Hematopoietic multipotent progenitor cell treated with erythropoietin and hydrocortisone succinate and interleukin-3 and kit ligand, for 4 days (in vitro differentiated cells): ENCODE results near the gene FAM53B.

ENCODE experiments used
- DNase-seq: peaks from one replicate; pipeline ENCODE4 v3.0.0-alpha.2; 2015

Gene FAM53B

DNA sequence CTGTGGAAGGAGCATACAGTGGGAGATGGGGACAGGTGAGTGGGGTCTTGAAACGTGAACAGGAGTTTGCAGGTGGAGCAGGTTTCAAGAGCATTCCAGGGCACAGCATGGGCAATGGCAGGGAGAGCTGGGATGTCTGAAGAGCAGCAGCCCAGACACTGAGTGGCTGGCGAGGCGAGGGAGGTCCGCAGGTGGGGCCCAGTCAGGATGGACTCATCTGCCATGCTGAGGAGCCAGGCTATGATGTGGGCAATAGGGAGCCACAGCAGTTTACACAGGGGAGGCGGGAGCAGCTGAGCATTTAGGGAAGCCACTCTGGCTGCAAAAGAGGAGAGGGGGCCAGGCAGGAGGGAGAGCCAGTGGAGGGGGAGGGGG, 138.7 kb downstream of the FAM53B start:
- no peak for DNase-seq

DNA sequence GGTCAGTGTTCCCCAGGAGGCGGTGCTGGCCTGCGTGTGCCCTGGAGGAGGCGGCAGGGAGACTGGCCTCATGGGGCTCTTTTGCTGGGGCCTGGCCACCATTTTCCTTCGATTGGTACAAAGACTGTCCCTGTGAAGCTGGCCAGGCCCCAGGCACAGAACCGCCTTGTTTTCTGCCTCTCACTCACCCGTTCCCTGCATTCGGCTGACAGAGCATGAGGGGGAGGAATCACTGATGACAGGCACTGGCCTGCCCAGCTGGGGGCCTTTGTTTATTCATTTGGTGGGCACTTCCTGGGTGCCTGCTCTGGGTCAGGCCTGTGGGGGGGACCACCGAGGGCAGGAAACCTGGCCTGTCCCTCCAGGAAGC, 139.2 kb downstream of the FAM53B start:
- DNase-seq, result no peak

DNA sequence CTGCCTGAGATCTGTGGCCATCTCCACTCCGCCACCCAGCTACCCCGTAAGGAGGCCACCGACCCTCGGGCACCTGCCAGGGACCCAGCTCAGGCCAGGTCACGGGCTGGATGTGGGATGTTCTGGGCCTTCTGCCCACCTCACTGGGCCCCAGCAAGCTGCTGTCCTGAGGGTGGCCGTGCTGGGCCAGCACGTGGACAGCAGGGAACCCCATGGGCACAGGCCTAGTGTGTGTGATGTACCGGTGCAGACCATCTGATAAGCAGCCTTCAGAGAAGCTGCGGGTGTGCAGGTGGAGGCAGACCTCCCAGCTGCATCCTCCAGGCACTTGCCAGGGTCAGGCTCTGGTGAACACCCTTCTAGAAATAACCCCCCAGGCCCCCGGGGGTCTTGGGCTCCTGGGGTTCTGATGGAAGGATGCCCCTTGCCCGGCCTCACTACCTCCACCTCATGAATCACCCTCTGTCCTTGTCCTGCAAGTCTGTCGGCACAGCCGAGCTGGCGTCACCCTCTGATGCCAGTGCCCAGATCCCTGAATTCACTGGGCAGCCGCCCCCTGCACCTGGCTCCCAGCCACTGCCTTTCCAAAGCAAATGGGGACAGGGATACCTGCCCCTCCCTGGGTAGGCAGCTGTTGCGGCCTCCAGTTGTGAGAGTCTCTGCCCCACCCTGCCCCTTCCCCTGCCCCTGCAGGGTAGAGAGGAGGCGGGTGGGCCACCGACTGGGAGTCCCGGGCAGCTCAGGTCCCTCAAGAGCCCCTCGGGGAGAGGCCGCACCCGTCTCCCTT, 139.8 kb downstream of the FAM53B start:
- no peak for DNase-seq

DNA sequence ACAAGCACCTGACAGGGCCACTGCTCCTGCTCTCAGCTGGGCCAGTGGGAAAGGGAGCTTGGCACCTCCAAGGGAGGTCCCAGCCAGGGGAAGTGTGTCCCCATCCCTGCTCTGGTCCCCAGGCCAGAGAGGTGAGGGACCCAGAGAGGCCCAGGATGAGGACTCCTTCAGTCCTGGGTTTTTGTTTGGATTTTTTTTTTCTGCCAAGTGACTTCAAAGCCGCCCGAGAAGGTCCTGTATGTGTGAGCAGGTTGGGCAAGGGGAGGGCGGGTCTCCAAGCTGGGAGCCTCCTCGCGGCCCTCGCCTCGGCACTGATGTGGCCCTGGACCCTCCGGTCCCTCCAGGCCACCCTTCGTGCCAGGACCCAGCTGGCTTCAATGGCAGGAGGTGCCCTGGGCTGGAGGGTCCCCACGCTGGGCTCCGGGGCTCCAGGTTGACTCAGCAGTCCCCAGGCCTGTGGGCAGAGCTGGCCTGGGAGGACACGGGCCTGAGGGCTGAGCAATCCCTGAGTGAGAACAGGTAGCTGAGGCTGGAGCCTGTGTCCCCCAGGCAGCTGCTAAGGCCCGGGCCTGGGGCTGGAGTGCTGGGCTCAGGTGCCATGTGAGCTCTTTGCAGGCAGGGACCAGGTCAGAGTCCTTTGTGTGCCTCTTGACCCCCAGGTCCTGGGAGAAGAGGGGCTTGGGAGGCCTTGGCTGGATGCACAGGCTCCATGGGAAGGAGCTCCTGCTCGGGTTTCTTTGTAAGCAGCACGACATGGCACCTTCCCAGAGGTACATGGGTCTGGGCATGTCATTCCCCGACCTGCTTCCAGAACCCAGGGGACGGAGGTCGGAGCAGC, 140.6 kb downstream of the FAM53B start:
- no peak for DNase-seq

DNA sequence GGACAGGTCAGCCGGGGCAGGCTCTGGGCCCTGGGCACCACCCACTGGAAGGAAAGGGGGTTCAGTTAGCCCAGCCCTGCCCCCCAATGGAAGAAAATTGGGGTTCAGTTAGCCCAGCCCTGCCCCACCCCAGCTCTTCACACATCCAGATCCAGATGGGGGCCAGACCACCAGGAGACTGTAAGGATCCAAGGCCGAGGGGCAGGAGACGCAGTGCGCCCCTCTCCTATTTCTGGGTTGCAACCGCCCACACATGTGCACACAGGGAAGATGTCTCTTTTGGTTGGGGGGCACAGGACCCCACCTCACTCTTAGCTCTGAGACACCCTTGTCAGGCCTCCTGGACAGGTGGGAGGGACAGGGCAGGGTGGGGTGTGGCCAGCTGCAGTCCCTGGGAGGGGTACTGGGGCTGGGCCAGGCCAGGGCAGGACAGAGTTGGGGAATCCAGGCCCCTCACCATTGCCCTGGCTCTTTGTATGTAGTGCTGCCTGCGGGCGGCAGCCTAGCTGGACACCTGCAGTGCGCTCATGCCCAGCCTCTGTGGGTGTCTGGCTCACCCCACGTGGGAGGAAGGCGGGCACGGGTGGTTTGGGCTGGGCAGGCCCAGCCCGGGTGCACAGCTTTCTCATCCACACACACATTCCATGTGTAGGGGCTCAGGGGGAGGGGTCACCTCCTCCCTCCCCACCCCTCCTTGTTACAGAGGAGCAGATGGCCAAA, 141.4 kb downstream of the FAM53B start:
- DNase-seq, result no peak

DNA sequence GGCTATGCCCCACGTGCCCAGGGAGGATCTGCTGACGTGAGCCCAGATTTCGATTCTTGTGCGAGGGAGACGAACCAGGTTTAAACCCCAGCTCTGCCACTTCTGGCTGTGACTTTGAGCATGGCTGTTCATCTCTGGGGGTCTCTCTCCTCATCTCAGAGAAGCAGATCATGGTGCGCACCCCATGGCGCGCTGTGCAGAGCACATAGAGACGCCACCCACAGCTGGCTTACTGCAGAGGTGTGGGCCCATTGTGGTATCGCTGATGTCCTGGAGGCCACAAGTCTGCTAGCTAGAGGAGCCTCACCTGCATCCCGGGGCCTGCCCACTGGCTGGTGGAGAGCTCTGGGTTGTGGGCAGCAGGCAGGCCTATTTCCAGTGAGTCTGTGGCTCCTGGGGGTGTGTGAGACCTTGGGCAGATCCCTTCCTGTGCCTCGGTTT, 142.0 kb downstream of the FAM53B start:
- no peak for DNase-seq

DNA sequence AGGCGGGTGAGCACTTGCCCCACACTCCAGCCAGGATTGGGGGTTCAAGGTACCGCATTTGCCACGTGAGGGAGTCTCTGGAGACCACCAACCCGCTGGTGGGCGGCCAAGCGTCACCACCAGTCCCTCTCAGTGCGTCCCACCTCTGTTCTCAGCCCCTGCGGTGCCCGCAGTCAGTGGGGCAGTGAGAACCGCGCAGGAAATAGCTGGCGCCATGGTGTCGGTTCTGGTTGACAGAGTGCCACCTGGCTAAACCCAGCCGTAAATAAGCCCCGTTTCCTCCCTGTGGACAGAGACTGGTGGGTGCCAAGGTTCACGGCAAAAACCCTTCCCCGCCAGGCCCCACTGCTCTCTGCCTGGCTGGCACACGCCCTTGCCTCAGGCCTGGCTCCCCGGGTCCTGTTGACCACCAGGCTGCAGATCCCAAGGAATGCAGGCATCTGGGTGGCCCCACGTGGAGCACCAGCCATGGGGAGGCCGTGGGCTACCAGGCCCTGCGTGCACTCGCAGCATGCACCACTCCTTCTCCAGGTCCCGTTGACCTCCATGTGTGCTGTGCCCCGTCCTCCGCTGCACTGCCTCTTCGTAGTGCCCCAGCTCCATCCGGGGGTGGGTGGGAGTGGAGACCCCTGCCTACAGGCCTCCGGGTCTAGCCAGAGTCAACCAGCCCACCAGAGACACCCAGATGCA, 142.6 kb downstream of the FAM53B start:
- no peak for DNase-seq

DNA sequence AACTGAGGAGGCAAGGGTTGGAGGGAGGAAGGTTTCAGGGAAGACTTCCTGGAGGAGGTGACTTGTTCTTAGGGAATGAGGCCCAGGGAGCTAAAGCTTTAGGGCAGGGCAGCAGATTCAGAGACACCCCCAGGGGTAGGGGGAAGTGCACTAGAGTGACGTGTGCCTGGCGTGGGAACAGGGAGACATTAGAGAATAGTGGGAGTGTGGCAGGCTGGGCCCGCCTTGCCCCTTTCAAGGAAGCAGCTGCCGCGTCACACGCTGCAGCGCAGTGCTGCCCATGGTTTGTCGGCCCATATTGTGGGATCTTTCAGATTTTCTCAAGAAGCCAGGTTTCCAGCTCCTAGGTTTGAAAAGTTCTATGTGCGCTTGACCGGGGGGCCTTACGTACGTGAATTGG, 143.2 kb downstream of the FAM53B start:
- DNase-seq, result no peak

DNA sequence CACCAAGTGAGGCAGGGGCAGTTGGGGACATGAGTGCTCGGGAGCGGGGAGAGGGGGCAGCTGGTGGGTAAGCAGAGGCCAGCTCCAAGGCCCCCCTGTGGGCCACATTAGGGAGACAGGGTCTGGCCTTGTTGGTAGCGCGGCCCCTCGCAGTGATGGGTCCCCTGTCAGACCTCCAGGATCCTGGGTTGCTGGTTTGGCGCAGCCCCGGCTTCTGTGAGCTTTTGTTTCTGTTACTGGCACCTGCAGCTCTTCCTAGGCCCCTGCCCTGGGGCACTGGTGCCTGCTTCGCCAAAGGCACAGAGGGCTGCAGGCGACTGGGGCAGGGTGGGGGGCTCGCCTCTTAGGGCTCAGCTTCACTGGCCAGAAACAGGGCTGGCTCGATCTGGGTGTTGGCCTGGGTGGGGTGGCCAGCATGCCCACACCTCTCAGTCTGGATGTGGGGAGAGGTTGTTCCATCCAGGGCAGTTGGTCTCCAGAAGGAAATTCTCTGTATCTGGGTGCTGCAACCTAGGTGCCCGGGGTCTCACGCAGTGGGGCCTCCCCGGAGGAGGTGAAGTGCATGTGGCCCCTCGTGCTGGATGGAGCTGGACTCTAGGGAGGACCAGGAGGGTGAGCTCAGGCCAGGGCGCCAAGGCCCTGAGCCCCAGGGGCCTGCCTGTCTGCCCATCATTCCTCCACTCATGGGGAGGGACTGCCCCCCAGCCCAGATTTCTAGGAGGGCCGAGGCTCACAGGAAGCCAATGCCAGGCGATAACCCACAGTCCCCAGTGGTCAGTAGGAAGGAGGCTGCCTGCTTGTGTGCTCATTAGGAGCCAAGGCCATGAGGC, 143.9 kb downstream of the FAM53B start:
- no peak for DNase-seq

DNA sequence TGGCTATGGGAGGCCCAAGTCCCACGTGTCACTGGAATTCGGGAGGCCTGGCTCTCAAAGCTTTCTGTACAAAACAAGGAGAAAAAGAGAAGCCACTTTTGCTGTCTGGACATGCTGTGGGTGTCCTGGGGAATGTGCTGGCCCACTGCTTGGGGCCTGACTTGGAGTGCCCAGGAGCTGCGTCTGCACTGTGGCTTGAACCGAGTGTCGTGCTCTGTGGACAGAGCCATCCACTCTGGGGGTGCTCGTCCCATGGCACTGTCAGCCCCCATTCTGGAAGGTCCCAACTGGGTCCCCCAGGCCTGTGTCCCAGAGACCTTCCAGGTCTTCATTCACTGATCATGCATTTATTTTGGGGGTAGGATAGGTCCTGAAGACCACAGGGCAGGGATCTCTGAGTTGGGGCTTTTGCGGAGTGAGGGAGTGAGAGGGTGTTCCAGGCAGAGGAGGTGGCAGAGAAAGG, 144.6 kb downstream of the FAM53B start:
- DNase-seq, result no peak

DNA sequence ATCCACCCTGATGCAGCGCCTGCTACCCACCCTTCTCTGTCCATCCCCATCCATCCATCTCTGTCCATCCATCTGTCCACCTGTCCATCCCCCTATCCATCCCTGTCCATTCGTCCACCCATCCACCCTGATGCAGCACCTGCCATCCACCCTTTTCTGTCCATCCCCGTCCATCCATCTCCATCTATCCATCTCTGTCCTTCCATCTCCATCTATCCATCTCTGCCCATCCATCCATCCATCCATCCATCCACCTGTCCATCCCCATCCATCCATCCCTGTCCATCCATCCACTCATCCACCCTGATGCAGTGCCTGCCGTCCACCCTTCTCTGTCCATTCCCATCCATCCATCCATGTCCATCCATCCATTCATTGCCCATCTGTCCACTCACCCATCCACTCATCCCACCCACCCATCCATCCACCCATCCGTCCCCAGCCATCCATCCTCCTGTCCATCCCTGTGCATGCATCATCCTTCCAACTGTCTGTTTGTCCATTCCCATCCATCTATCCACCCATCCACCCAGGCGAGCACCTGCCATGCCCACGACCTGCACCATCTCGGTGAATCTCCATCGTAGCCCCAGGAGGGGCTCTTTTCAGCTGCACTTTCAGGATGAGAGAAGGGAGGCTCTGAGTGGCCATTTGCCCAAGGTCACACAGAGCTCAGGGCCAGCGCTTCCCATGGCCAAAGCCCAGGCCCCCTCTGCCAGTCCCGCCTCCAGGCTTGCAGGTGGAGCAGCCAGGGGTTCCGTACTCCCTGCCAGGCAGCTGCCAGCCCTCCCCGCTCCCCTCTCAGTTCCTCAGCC, 145.2 kb downstream of the FAM53B start:
- no peak for DNase-seq

DNA sequence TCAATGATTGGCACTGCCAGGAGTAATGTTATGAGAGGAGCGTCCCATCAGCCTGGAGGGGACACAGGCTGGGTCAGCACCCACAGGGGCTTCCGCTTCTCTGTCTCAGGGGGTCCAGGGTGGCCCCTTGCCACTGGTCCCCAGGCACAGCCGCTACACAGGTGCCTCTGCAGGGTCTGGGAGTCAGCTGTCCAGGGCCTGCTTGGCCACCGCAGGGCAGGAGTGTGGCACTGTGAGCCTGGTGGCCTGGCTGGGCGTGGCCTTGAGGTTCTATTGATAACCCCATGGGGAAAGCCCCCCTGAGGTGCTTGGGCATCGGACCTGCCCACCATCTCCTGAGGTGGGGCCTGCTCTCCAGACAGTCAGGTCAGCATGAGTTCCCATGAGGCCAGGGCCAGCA, 146.0 kb downstream of the FAM53B start:
- DNase-seq, result no peak

DNA sequence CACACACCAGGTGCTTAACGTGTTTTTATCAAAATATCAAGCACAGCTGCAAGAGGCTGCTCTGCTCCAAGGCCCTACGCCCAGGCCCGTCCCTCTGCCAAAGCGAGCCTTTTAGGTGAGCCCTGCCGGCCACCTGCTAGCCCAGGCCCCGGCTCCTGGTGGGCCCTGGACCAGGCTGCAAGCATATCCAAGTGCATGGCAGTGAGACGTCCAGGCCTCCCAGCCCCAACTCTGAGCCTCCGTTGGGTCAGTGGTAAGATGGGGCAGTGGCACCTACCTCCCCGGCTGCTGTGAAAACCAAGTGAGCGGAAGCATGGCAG, 146.4 kb downstream of the FAM53B start:
- DNase-seq, result no peak

DNA sequence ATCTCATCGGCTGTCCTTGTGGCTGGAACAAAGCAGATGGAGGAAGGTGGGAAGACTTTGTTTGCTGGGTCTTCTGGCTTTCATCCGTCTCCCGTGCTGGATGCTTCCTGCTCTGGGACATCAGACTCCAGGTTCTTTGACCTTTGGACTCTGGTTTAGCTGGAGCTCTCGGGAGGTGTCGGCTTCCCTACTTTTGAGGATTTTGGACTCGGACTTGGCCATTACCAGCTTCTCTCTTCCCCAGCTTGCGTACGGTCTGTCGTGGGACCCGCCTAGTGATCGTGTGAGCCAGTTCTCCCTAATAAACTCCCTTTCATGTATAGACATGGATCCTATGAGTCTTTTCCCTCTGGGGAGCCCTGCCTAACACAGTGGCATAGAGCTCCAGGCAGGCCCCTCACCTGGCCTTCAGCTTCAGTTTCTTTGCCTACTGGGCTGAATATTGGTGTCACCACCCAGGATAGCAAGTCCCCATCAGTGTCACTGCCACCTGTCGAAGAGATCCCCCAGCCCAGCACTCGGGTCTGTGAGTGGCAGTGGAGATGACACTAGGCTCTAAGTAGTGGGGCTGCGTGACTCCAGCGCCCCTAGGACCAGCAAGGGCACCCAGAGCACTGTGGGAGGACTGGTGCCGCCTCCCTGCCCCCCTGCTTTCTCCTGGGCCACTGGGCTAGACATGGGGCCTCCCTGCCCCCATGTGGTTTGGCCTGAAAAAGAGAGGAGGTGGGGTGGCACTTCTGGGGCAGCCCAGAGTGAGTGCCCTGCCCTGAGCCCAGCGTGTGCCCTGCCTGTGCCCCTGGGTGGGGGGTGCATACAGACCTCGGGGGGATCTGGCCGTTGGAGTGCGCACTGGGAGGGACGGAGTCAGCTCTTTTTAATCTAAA, 147.0 kb downstream of the FAM53B start:
- DNase-seq, result no peak

DNA sequence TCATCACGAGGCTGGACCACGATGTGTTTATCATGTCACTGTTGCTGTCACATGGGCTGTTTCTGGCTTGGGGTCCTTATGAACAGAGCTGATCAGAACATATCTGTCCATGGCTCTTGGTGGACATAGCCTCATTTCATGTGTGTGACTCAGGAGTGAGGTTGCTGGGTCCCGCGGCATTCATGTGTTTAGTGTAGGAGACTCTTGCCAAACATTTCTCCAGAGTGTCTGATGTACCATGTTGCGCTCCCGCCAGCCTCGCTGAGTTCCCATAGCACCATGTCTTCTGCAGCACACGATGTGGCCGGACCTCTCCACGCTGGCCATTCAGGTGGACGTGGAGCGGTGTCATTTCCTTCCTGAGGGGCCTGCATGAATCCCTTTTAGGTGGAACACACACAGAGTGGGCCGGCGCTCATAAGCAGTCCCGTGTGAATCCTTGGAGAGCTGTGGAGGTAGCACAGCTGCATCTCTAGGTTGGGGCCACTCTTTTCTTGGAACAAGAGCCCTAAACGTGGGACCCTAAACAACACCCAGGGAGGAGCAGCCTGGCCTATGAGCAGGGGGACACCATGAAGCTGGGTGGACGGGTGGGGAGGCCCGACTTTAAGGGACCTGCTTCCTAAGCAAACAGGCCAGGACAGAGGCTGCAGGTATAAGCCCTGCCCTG, 147.9 kb downstream of the FAM53B start:
- no peak for DNase-seq

DNA sequence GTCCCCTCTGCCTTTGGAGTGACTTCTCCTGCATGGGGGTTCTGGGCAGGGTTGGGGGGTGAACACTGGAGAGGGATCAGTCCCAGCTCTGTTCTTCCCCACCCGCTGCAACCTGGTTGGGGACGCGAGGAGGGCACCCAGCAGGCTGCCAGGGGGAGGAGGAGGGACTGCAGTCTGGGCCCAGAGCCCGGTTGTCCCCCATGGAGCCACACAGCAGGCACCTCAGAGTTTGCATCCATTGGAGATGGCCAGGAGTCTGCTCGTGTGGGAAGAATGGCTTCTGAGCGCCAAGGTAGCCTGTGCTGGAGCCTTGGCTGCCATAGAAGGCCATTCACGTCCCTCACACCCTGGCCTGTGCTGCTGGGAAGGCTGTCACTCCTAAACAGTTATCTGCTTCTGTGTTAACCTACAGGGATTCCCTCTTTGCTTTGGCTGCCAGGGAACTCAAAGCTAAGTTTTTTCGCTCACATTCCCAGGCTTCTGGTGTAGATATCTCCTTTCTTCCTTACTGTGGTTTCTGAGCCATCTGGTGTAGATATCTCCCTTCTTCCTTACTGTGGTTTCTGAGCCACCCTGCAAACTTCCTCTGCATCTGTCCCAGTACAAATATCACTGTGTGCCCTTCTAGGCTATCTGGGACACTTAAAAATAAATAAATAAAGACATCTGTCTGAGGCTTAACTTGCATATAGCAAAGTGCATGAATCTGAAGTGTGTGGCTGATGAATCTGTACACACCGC, 148.9 kb downstream of the FAM53B start:
- DNase-seq, result peak; percentile 78

DNA sequence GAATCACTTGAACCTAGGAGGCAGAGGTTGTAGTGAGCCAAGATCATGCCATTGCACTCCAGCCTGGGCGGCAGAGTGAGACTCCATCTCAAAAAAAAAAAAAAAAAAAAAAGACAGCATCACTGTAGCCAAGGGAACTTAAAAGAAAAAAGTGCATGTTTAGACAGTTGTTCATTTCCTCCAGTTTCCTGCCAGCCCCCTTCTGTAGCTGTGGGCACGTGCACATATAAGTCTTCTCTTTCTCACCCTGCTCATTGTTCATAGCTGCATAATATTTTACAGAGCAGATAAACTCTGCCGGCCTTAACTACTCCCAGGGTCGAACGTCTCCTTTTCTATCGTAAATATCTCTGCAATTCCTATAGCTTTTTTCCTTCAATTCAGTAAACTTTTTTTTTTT, 149.9 kb downstream of the FAM53B start:
- no peak for DNase-seq

DNA sequence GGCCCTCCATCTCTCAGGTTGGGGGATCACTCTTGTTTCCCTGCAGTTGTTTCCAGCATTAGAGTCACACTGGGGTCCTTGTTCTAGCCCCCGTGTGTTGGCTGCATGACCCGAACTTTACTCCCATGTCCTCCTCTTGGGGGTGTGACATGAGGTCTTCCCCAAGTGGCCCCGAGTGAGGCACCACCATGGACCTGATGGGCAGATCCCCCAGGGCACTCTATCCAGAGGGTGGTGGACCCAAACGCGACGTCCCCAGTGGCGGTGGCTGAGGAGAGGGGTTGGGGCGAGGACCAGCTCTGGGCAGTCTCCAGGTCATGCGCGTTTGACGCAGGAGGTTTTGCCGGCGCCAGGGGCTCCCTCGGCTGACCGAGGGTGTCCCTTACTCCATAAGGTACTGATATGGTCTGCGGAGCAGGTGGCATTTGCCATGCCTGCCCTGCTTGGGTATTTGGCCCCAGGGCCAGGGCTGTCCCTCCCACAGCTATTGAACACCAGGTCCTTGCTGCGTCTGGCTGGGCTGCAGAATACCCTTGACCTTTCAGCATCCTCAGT, 150.7 kb downstream of the FAM53B start:
- no peak for DNase-seq
